CD4-positive, alpha-beta memory T cell (primary cell): ENCODE measurements around the gene LMAN2L. TPM values are rescaled to one million over a fixed set of nuclear protein-coding genes. Genes with fewer than 3 reads are reported as not detected.
A peak's percentile ranks its signal among the peaks of the same experiment; 100 is the strongest.

Experiments
- CTCF ChIA-PET: fragments of 350-600 bp; sonication (Branson Sonifier 250); formaldehyde crosslinking; loops from one replicate; lab custom pipeline; 2021; ENCODE audit warnings: inconsistent platforms; ENCODE audit not compliant: partially characterized antibody; lab: Charles Lee
- POLR2A ChIA-PET: fragments of 350-600 bp; sonication (Branson Sonifier 250); formaldehyde crosslinking; loops from one replicate; lab custom pipeline; 2021; ENCODE audit not compliant: partially characterized antibody; lab: Charles Lee
- DNase-seq, 5 donors: peaks; one replicate each; pipeline versions ENCODE4 v3.0.0 to v3.0.0-alpha.2; 2020 to 2022; ENCODE audit warnings: mixed read lengths in 1 of 5
- H3K27ac ChIP-seq: one replicate; pipeline ENCODE4 v1.7.0; 2013; ENCODE audit warnings: low read depth, low read length
- H3K27me3 ChIP-seq: 2 replicates; pipeline ENCODE4 v1.7.0; 2013; ENCODE audit warnings: mild to moderate bottlenecking, low read length, moderate library complexity; ENCODE audit not compliant: insufficient read depth
- H3K36me3 ChIP-seq: 2 replicates; pipeline ENCODE4 v1.7.0; 2013; ENCODE audit warnings: mild to moderate bottlenecking, low read length, moderate library complexity; ENCODE audit not compliant: insufficient read depth
- H3K4me1 ChIP-seq: 2 replicates; pipeline ENCODE4 v1.7.0; 2013; ENCODE audit warnings: mild to moderate bottlenecking, low read length, moderate library complexity; ENCODE audit not compliant: insufficient read depth
- H3K4me3 ChIP-seq, 2 donors: one replicate each; pipeline ENCODE4 v1.7.0; 2013; ENCODE audit warnings: low read length in 2 of 2, mild to moderate bottlenecking in 1 of 2
- H3K9me3 ChIP-seq, 2 donors: one replicate each; pipeline ENCODE4 v1.7.0; 2013; ENCODE audit warnings: low read length in 2 of 2, control low read depth in 1 of 2; ENCODE audit not compliant: control insufficient read depth in 1 of 2
- H3K27ac Mint-ChIP-seq, 7 donors: one replicate each; pipeline ENCODE4 v1.8.0; 2020 to 2021; ENCODE audit warnings: mixed read lengths in 7 of 7, mild to moderate bottlenecking in 6 of 7, inconsistent platforms in 3 of 7, moderate library complexity in 3 of 7
- H3K27me3 Mint-ChIP-seq, 2 donors: one replicate each; pipeline ENCODE4 v1.8.0; 2020 to 2021; ENCODE audit warnings: mixed read lengths in 2 of 2
- H3K36me3 Mint-ChIP-seq, 2 donors: one replicate each; pipeline ENCODE4 v1.8.0; 2020 to 2021; ENCODE audit warnings: mixed read lengths in 2 of 2, inconsistent platforms in 1 of 2, mild to moderate bottlenecking in 1 of 2
- H3K4me1 Mint-ChIP-seq, 4 donors: one replicate each; pipeline ENCODE4 v1.8.0; 2020 to 2021; ENCODE audit warnings: mixed read lengths in 4 of 4, mild to moderate bottlenecking in 1 of 4
- H3K4me3 Mint-ChIP-seq, 8 donors: one replicate each; pipeline ENCODE4 v1.8.0; 2020 to 2021; ENCODE audit warnings: mixed read lengths in 8 of 8, mild to moderate bottlenecking in 7 of 8, moderate library complexity in 6 of 8, inconsistent platforms in 3 of 8
- H3K9me3 Mint-ChIP-seq, 8 donors: one replicate each; pipeline ENCODE4 v1.8.0; 2020 to 2021; ENCODE audit warnings: mixed read lengths in 8 of 8, mild to moderate bottlenecking in 5 of 8, inconsistent platforms in 3 of 8, moderate library complexity in 1 of 8
- intact Hi-C: fragments of 100-400 bp; cut with micrococcal nuclease; formaldehyde crosslinking; loops from one replicate; pipeline ENCODE4 v1.15.1; 2023
- polyA plus RNA-seq, 2 donors: library from polyadenylated mRNA; unstranded; fragments of 300-500 nt; fragmentation: Illumina TruSeq; gene quantifications; one replicate each; pipeline ENCODE4 v1.2.3, GENCODE V29; 2021
- total RNA-seq, 2 experiments: library from RNA; stranded (reverse); gene quantifications; one replicate each; pipeline ENCODE4 v1.2.3, GENCODE V29; 2021

LMAN2L gene
- total and polyA plus RNA-seq, 4 experiments from 2014 or later, result 10.1 to 22.4 (median 17.0) TPM

DNA sequence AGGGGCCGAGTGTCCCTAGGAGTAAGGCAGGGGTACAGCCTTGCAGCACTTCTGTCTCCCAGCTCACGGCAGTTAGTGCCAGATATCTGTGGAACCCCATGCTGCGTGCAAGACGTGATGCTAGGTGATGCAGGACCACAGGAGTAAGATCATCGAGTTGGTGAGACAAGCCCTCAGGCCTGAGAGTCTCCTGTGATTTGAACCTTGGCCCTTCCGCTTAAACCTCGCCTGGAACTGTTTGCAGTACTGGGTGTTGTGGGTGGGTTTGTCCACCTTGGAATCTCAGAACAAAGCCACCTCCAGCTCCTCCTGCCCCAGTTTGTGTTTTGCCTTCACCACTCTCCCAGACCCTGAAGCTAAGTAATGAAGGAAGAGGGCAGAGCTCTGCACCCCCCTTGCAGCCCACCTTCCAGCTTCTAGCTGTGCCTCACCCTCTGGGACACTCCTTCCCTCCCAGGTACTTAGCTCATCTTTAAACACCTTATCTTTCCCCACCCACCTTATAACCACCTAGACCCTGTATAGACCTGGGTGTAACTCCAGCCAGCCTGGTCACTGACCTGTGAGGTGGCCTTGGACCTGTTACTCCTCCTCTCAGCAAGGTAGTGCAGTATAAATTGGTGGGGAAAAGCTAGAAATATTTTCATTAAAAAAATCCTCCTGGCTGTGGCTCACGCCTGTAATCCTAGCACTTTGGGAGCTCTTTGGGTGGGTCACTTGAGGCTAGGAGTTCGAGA is 27.4 kb upstream of the LMAN2L start:
- H3K36me3 Mint-ChIP-seq, result peaks cover 0 to 4% of the 10 kb centered on the region in 2 donors
- Histone ChIP-seq H3K4me1 (peaks cover 29% of the 10 kb centered on the region), H3K27me3 (no peaks in the 10 kb centered on the region), H3K27ac (no peak overlapping the region), H3K4me3 (no peak overlapping the region), H3K36me3 (no peaks in the 10 kb centered on the region), H3K9me3 (no peaks in the 10 kb centered on the region)
- no peak overlapping the region for H3K4me3 Mint-ChIP-seq
- intact Hi-C loops, result no loop called here
- no peak for DNase-seq
- H3K27ac Mint-ChIP-seq, result no peak overlapping the region
- ChIA-PET CTCF (interaction anchor here (0.8 to 2.4 kb wide), 2 partner anchors 10 to 194 kb away, joined by 3 to 9 read pairs; no protein-coding TSS in a partner anchor), POLR2A (interaction anchor here (1.3 kb wide), 1 partner anchor 27 kb away, joined by 5 read pairs; the partner anchor contains the start of gene LMAN2L)
- H3K4me1 Mint-ChIP-seq, result peaks cover 32 to 62% (median 46%) of the 10 kb centered on the region in 4 donors
- H3K9me3 Mint-ChIP-seq, result peaks cover 0 to 1% (median 0%) of the 10 kb centered on the region in 8 donors
- no peaks in the 10 kb centered on the region for H3K27me3 Mint-ChIP-seq

DNA sequence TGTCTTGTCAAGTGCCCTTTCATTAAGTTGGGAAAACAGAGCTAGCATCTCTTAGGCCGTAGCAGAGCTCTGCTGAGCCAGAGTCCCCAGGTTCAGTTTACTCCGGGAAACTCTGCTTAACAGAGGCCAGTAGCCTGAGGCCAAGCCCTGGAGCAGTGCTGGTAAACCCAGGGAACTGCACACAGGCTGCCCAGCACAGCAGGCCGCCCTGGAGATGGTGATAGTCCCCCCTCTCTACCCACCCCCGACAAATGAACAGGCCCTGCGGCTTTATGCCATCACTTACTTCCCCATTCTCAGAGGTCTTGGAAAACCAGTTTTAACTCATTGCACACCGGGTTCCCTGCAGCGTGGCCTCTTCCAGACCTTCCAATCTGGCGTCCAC is 24.4 kb upstream of the LMAN2L start:
- peak overlapping the region in 3 of 7 donors; percentile 23 to 70 (median 66) for H3K27ac Mint-ChIP-seq
- no peaks in the 10 kb centered on the region for H3K27me3 Mint-ChIP-seq
- CTCF ChIA-PET, result interaction anchor here (0.7 to 8.1 kb wide), 13 partner anchors 10 to 231 kb away, joined by 3 to 87 read pairs (median 9); partner anchors contain the start of genes ANKRD39, KANSL3 and LMAN2L
- peaks cover 0 to 1% (median 0%) of the 10 kb centered on the region in 8 donors for H3K9me3 Mint-ChIP-seq
- POLR2A ChIA-PET, result interaction anchor here (0.9 to 9.7 kb wide), 5 partner anchors 10 to 107 kb away, joined by 3 to 54 read pairs (median 4); partner anchors contain the start of gene CNNM3
- Histone ChIP-seq H3K27me3 (no peaks in the 10 kb centered on the region), H3K4me1 (peaks cover 54% of the 10 kb centered on the region), H3K9me3 (no peaks in the 10 kb centered on the region), H3K36me3 (no peaks in the 10 kb centered on the region), H3K4me3 (peak overlapping the region in 1 of 2 donors; percentile 13), H3K27ac (no peak overlapping the region)
- peaks cover 0 to 4% of the 10 kb centered on the region in 2 donors for H3K36me3 Mint-ChIP-seq
- peaks cover 46 to 81% (median 64%) of the 10 kb centered on the region in 4 donors for H3K4me1 Mint-ChIP-seq
- H3K4me3 Mint-ChIP-seq, result peak overlapping the region; percentile 4 to 83 (median 58)
- DNase-seq, result no peak
- intact Hi-C loops, result loop anchor here (5.0 kb wide), 3 partner anchors 53 to 198 kb away; partner anchors contain the start of genes ANKRD39 and CNNM3

DNA sequence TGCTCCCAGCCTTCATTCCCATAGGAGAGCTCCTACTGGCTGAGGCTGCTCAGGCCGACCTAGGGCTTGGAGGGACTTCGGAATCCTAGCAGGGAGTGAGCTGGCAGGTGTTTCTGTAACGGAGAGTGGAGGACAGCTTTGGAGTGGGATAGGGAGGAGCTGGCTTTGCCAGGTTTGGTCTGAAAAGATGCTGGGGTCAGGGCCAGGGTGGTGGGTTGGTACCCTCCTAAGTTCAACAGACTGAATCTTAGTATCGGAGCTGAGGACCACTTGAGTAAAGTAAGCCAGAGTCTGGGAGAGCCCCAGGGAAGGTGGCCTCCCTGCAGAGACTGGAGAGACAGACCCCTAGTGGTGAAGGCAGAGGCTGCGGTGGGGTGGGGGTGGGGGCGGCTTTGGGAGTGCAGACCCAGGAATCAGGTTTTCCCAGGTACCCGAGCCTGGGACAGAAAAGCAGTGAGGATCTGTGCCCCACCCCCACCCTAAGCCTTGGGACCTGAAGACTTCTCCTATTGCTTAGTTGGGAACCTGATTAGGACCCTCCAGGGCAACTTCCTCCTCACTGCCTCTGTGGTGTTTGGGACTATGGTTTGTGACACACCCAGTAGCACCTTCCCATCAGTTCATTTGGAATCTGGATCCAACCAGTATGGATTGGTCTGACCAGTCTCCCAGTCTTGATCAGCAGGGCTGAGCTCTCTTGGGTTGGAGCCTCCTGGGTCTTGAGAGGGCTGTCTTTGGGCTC is 23.8 kb upstream of the LMAN2L start:
- Histone ChIP-seq H3K4me1 (peaks cover 58% of the 10 kb centered on the region), H3K4me3 (peak overlapping the region; percentile 32 to 39), H3K27me3 (no peaks in the 10 kb centered on the region), H3K9me3 (no peaks in the 10 kb centered on the region), H3K36me3 (no peaks in the 10 kb centered on the region), H3K27ac (no peak overlapping the region)
- Mint-ChIP-seq H3K4me1 (peaks cover 47 to 85% (median 65%) of the 10 kb centered on the region in 4 donors), H3K27ac (peak overlapping the region in 6 of 7 donors; percentile 23 to 89 (median 77)), H3K36me3 (peaks cover 0 to 4% of the 10 kb centered on the region in 2 donors), H3K27me3 (no peaks in the 10 kb centered on the region), H3K4me3 (peak overlapping the region; percentile 78 to 92 (median 86)), H3K9me3 (peaks cover 0 to 1% (median 0%) of the 10 kb centered on the region in 8 donors)
- DNase-seq, result no peak
- CTCF ChIA-PET, result interaction anchor here (0.6 to 8.1 kb wide), 27 partner anchors 11 to 356 kb away, joined by 3 to 87 read pairs (median 4); partner anchors contain the start of genes ANKRD39, KANSL3 and LMAN2L
- POLR2A ChIA-PET, result interaction anchor here (0.7 to 9.7 kb wide), 8 partner anchors 10 to 126 kb away, joined by 3 to 54 read pairs (median 6); partner anchors contain the start of genes ANKRD39, CNNM3 and KANSL3
- intact Hi-C loops, result loop anchor here (5.0 kb wide), 3 partner anchors 54 to 199 kb away; partner anchors contain the start of genes ANKRD39 and CNNM3

DNA sequence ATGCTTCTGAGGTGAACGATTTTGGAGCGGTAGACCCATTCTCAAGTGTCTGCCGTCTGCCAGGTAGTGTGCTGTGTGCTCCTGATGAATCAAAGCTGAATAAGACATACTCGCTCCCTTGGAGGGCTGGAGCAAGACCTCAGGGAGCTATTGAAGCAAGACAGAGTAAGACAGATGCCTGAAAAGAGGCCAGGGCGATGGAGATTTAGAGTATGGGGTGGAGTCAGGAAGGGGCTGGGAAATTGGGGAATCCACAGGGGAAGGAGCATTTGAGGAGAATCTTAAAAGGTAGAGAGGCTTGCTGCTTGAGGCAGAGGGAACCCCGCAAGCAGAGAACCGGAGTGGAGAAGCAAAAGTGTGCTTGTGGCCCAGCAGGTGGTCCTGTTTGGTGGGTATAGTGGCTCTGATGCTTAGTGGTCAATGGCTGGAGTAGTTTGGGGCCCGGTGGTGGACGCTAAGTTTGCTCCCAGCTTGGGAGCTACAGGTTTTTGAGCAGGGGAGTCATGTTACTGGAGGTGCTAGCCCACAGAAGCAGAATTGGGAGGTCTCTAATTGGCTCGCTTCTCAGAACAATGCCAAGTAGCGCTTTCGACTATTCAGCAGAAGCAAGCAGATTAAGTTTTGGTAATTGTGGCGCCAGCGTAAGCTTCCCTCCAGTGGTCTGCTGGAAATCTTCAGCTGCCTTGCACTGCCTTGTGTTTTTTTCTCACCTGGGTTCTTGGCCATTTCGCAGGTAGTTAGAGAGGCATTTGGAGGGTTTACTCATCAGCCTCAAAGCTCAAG is 22.9 kb upstream of the LMAN2L start:
- Histone ChIP-seq H3K4me1 (peaks cover 58% of the 10 kb centered on the region), H3K27me3 (no peaks in the 10 kb centered on the region), H3K9me3 (no peaks in the 10 kb centered on the region), H3K4me3 (peak overlapping the region; percentile 32 to 39), H3K27ac (peak overlapping the region; percentile 13), H3K36me3 (no peaks in the 10 kb centered on the region)
- CTCF ChIA-PET, result interaction anchor here (0.7 to 8.1 kb wide), 32 partner anchors 11 to 355 kb away, joined by 3 to 87 read pairs (median 4); partner anchors contain the start of genes ANKRD39, KANSL3 and LMAN2L
- DNase-seq, result no peak
- intact Hi-C loops, result loop anchor here (5.0 kb wide), 3 partner anchors 55 to 200 kb away; partner anchors contain the start of genes ANKRD39 and CNNM3
- Mint-ChIP-seq H3K27me3 (no peaks in the 10 kb centered on the region), H3K4me1 (peaks cover 46 to 78% (median 61%) of the 10 kb centered on the region in 4 donors), H3K4me3 (peak overlapping the region; percentile 78 to 92 (median 86)), H3K27ac (peak overlapping the region; percentile 23 to 93 (median 77)), H3K9me3 (peaks cover 0 to 1% (median 0%) of the 10 kb centered on the region in 8 donors), H3K36me3 (peaks cover 0 to 1% of the 10 kb centered on the region in 2 donors)
- POLR2A ChIA-PET, result interaction anchor here (0.7 to 9.7 kb wide), 9 partner anchors 11 to 355 kb away, joined by 3 to 54 read pairs (median 5); partner anchors contain the start of genes ANKRD39, CNNM3 and KANSL3

DNA sequence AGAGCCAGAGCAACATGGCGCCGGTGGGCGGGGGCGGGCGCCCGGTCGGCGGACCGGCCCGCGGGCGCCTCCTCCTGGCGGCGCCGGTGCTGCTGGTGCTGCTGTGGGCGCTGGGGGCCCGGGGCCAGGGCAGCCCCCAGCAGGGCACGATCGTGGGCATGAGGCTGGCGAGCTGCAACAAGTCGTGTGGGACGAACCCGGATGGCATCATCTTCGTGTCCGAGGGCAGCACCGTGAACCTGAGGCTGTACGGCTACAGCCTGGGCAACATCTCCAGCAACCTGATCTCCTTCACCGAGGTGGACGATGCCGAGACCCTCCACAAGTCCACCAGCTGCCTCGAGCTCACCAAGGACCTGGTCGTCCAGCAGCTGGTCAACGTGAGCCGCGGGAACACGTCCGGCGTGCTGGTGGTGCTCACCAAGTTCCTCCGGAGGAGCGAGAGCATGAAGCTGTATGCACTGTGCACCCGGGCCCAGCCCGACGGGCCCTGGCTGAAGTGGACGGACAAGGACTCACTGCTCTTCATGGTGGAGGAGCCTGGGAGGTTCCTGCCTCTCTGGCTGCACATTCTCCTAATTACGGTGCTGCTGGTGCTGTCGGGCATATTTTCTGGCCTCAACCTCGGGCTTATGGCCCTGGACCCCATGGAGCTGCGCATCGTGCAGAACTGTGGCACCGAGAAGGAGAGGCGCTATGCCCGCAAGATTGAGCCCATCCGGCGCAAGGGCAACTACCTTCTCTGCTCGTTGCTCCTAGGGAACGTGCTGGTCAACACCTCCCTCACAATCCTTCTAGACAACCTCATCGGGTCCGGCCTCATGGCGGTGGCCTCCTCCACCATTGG is 21.3 kb upstream of the LMAN2L start:
- H3K4me3 Mint-ChIP-seq, result peak overlapping the region; percentile 78 to 92 (median 86)
- no peaks in the 10 kb centered on the region for H3K36me3 Mint-ChIP-seq
- ChIA-PET POLR2A (interaction anchor here (0.8 to 9.7 kb wide), 23 partner anchors 13 to 884 kb away, joined by 3 to 54 read pairs (median 5); partner anchors contain the start of genes ANKRD36, ANKRD39, CNNM3 and COX5B), CTCF (interaction anchor here (0.8 to 8.1 kb wide), 23 partner anchors 9 to 295 kb away, joined by 3 to 87 read pairs (median 4); partner anchors contain the start of genes ANKRD39, KANSL3 and LMAN2L)
- H3K27me3 Mint-ChIP-seq, result no peaks in the 10 kb centered on the region
- Histone ChIP-seq H3K4me1 (peaks cover 58% of the 10 kb centered on the region), H3K27me3 (no peaks in the 10 kb centered on the region), H3K9me3 (no peaks in the 10 kb centered on the region), H3K36me3 (no peaks in the 10 kb centered on the region), H3K4me3 (peak overlapping the region; percentile 67 to 89), H3K27ac (peak overlapping the region; percentile 64)
- peaks cover 36 to 64% (median 49%) of the 10 kb centered on the region in 4 donors for H3K4me1 Mint-ChIP-seq
- peak in 4 of 5 donors; percentile 46 to 89 (median 86) for DNase-seq
- H3K9me3 Mint-ChIP-seq, result peaks cover 0 to 1% (median 0%) of the 10 kb centered on the region in 8 donors
- peak overlapping the region; percentile 23 to 93 (median 77) for H3K27ac Mint-ChIP-seq
- intact Hi-C loops, result loop anchor here (1.0 to 5.0 kb wide), 9 partner anchors 21 to 354 kb away; partner anchors contain the start of genes ANKRD39, ARID5A, CNNM3 and KANSL3
